Measurements from ENCODE around the gene MICAL2.

The MICAL2 gene

GRCh38 chr11:12226093-12226492 is 115.7 kb downstream of the MICAL2 start:
- no peak overlapping the region for H3K4me3 ChIP-seq (ENCODE audit: low read depth, low read length)
- no peak for DNase-seq (ENCODE audit: low read depth)
- TF ChIP-seq, protein P1, sequence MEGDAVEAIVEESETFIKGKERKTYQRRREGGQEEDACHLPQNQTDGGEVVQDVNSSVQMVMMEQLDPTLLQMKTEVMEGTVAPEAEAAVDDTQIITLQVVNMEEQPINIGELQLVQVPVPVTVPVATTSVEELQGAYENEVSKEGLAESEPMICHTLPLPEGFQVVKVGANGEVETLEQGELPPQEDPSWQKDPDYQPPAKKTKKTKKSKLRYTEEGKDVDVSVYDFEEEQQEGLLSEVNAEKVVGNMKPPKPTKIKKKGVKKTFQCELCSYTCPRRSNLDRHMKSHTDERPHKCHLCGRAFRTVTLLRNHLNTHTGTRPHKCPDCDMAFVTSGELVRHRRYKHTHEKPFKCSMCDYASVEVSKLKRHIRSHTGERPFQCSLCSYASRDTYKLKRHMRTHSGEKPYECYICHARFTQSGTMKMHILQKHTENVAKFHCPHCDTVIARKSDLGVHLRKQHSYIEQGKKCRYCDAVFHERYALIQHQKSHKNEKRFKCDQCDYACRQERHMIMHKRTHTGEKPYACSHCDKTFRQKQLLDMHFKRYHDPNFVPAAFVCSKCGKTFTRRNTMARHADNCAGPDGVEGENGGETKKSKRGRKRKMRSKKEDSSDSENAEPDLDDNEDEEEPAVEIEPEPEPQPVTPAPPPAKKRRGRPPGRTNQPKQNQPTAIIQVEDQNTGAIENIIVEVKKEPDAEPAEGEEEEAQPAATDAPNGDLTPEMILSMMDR (IDR thresholded peaks at IDR 0.05; ENCODE audit: low read depth, low read length, missing control alignments): no peak

GRCh38 chr11:12229450-12230229 is 119.2 kb downstream of the MICAL2 start:
- no peak overlapping the region for H3K4me3 ChIP-seq (ENCODE audit: low read depth, low read length)
- TF ChIP-seq, protein P1 (IDR thresholded peaks at IDR 0.05; ENCODE audit: low read depth, low read length, missing control alignments): no peak
- no peak for DNase-seq (ENCODE audit: low read depth)

DNA sequence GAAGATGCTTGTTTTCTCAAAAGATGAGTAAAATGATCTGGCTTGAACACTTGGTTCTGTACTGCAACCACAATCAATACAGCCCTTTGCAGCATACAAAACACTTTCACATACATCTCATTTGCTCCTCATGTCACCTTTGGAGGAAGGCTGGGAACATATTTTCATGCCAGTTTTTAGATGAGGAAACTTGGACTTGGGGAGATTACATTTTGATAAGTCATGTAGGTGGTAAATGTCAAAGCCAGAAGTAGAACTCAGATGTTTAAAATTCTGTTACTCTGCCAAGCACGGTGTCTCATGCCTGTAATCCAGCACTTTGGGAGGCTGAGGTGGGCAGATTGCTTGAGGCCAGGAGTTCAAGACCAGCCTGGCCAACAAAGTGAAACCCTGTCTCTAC is 121.8 kb downstream of the MICAL2 start:
- TF ChIP-seq, protein P1 (IDR thresholded peaks at IDR 0.05; ENCODE audit: low read depth, low read length, missing control alignments): no peak
- H3K4me3 ChIP-seq (ENCODE audit: low read depth, low read length): no peak overlapping the region
- DNase-seq (ENCODE audit: low read depth): no peak

DNA sequence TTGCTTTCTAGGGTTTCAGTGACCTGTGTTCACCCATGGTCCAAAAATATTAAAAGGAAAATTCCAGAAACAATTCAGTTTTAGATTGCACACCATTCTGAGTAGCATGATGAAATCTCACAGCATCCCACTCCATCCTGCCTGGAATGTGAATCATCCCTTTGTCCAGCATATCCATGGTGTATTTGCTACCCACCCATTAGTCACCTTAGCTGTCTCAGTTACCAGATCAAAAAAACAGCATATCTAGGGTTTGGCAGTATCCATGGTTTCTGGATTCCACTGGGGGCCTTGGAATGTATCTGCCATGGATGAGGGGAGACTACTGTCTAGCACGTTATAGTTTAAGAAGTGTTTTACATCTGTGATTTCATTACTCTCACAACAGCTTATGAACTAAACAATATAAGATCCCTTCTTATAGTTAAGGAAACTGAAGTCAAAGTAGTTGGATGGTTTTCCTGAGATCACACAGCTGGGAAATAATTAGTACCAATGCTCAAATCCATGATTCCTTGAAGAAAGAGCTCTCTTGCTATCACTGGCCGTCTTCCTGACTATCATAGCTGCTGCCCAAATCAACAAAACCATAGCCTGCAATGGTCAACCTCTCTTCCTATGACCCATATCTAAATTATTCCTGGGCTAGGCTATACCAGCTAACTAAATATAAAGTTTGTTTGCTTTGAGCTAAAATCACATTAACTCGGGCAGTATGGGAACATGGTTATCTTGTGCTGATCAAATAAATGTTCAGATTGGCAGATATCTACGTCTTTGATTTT is 122.6 kb downstream of the MICAL2 start:
- no peak overlapping the region for H3K4me3 ChIP-seq (ENCODE audit: low read depth, low read length)
- DNase-seq (ENCODE audit: low read depth): no peak
- TF ChIP-seq, protein P1 (IDR thresholded peaks at IDR 0.05; ENCODE audit: low read depth, low read length, missing control alignments): no peak

- DNase-seq (ENCODE audit: low read depth): no peak
- TF ChIP-seq, protein P1 (IDR thresholded peaks at IDR 0.05; ENCODE audit: low read depth, low read length, missing control alignments): no peak
- H3K4me3 ChIP-seq (ENCODE audit: low read depth, low read length): no peak overlapping the region
These were observed 123.2 kb downstream of the MICAL2 start for GRCh38 chr11:12233602-12233925.

GRCh38 chr11:12234221-12234620 is 123.8 kb downstream of the MICAL2 start:
- DNase-seq (ENCODE audit: low read depth): no peak
- TF ChIP-seq, protein P1 (IDR thresholded peaks at IDR 0.05; ENCODE audit: low read depth, low read length, missing control alignments): no peak
- no peak overlapping the region for H3K4me3 ChIP-seq (ENCODE audit: low read depth, low read length)

Measured in GM12864 (cell line).